SK-N-SH (cell line): ENCODE measurements around the gene ACAP1. TPM values are rescaled to one million over a fixed set of nuclear protein-coding genes. Genes with fewer than 3 reads are reported as not detected.

Experiments used
- CTCF ChIA-PET: fragments of 300-600, 350-600 bp; formaldehyde crosslinking; extraction: SDS; loops from one replicate; lab custom pipeline; 2021; lab: Yijun Ruan, JAX
- POLR2A ChIA-PET: fragments of 350-600 bp; sonication (Branson Sonifier 250); formaldehyde crosslinking; extraction: SDS; loops from one replicate; lab custom pipeline; 2020; ENCODE audit warnings: antibody characterized with exemption, inconsistent platforms; lab: Yijun Ruan, JAX
- DNase-seq: peaks from one replicate; pipeline ENCODE4 v3.0.0; 2012
- H2AFZ ChIP-seq: fragments of 200-600 bp; sonication (generic); 2 replicates; pipeline ENCODE4 v1.8.1; 2016; ENCODE audit warnings: antibody characterized with exemption, mild to moderate bottlenecking, low read depth
- H3F3A ChIP-seq: fragments of 200-600 bp; sonication (generic); replicated peaks from 2 replicates; pipeline ENCODE3; 2016; ENCODE audit warnings: antibody characterized with exemption, mild to moderate bottlenecking; ENCODE audit not compliant: insufficient read depth
- H3K27ac ChIP-seq, 2 experiments: fragments of 200-500 bp in 1 of 2; fragments of 200-600 bp in 1 of 2; sonication (Bioruptor generic) in 1 of 2; sonication (generic), shearing (Covaris generic) in 1 of 2; 2 replicates each; pipeline versions ENCODE4 v1.5.1 to v1.6.1; 2014 to 2016; ENCODE audit warnings: low read depth in 2 of 2, inconsistent platforms in 1 of 2, low read length in 1 of 2, mild to moderate bottlenecking in 1 of 2, mixed read lengths in 1 of 2
- H3K27me3 ChIP-seq: fragments of 200-600 bp; sonication (generic), shearing (Covaris generic); 2 replicates; pipeline ENCODE4 v1.6.1; 2016; ENCODE audit warnings: mixed run types; ENCODE audit not compliant: insufficient read depth
- H3K36me3 ChIP-seq, 2 experiments: fragments of 200-500 bp in 1 of 2; fragments of 200-600 bp in 1 of 2; sonication (Bioruptor generic) in 1 of 2; sonication (generic) in 1 of 2; replicated peaks in 1 of 2; 2 replicates each; pipeline versions ENCODE3 to v1.5.1; 2014 to 2016; ENCODE audit warnings: low read length in 1 of 2, mild to moderate bottlenecking in 1 of 2; ENCODE audit not compliant: insufficient read depth in 2 of 2, control insufficient read depth in 1 of 2
- H3K4me1 ChIP-seq, 2 experiments: fragments of 200-500 bp in 1 of 2; fragments of 200-600 bp in 1 of 2; sonication (Bioruptor generic) in 1 of 2; sonication (generic), shearing (Covaris generic) in 1 of 2; 2 replicates each; pipeline versions ENCODE4 v1.5.1 to v1.6.1; 2014 to 2016; ENCODE audit warnings: low read depth in 1 of 2, low read length in 1 of 2, mixed run types in 1 of 2; ENCODE audit not compliant: insufficient read depth in 2 of 2, control insufficient read depth in 1 of 2
- H3K4me2 ChIP-seq: fragments of 200-600 bp; sonication (generic), shearing (Covaris generic); 2 replicates; pipeline ENCODE4 v1.6.1; 2017; ENCODE audit warnings: mixed run types
- H3K4me3 ChIP-seq, 2 experiments: fragments of 200-500 bp in 1 of 2; fragments of 200-600 bp in 1 of 2; sonication (Bioruptor generic) in 1 of 2; sonication (generic), shearing (Covaris generic) in 1 of 2; 2 replicates each; pipeline versions ENCODE4 v1.5.1 to v1.8.1; 2014 to 2016; ENCODE audit warnings: low read depth in 2 of 2, inconsistent platforms in 1 of 2, low read length in 1 of 2, mild to moderate bottlenecking in 1 of 2, mixed read lengths in 1 of 2, moderate library complexity in 1 of 2
- H3K79me2 ChIP-seq: fragments of 200-600 bp; sonication (generic); 2 replicates; pipeline ENCODE4 v1.8.1; 2017; ENCODE audit warnings: mild to moderate bottlenecking; ENCODE audit not compliant: insufficient read depth
- H3K9ac ChIP-seq: fragments of 200-600 bp; sonication (generic); 2 replicates; pipeline ENCODE4 v1.6.1; 2017; ENCODE audit warnings: mixed run types
- H3K9me2 ChIP-seq: fragments of 200-600 bp; sonication (generic); 2 replicates; pipeline ENCODE4 v1.6.1; 2017; ENCODE audit warnings: mixed run types
- H3K9me3 ChIP-seq: fragments of 200-600 bp; sonication (generic); 2 replicates; pipeline ENCODE4 v1.6.1; 2017; ENCODE audit warnings: mixed run types, mild to moderate bottlenecking, moderate library complexity
- H4K20me1 ChIP-seq: fragments of 200-600 bp; sonication (generic); 2 replicates; pipeline ENCODE4 v1.6.1; 2017; ENCODE audit warnings: mild to moderate bottlenecking, mixed run types; ENCODE audit not compliant: insufficient read depth
- CHD2 ChIP-seq: fragments of 150-350 bp; IDR thresholded peaks from 2 replicates; pipeline ENCODE4 v1.6.1; 2018; ENCODE audit warnings: low read length; ENCODE audit not compliant: partially characterized antibody
- ELF1 ChIP-seq: IDR thresholded peaks from 2 replicates; pipeline ENCODE4 v1.4.0; 2012
- EP300 ChIP-seq, 2 experiments: IDR thresholded peaks; 2 replicates each; pipeline versions ENCODE4 v1.4.0 to v1.6.1; 2012; ENCODE audit warnings: borderline replicate concordance in 1 of 2, low read depth in 1 of 2, low read length in 1 of 2
- EZH2phosphoT487 ChIP-seq: fragments of 200-600 bp; sonication (generic); IDR thresholded peaks from 2 replicates; pipeline ENCODE4 v1.6.1; 2017; ENCODE audit warnings: low read depth, mixed run types, mild to moderate bottlenecking, antibody characterized with exemption, moderate library complexity, borderline replicate concordance
- FOSL2 ChIP-seq: IDR thresholded peaks from 2 replicates; pipeline ENCODE4 v1.4.0; 2012; ENCODE audit warnings: low read depth, mild to moderate bottlenecking, moderate library complexity, borderline replicate concordance
- FOXJ3 ChIP-seq: sonication (generic); formaldehyde crosslinking; IDR thresholded peaks from 2 replicates; pipeline ENCODE4 v1.5.1; 2020; ENCODE audit warnings: mild to moderate bottlenecking, missing genetic modification reagents
- FOXM1 ChIP-seq: IDR thresholded peaks from 2 replicates; pipeline ENCODE4 v1.4.0; 2012; ENCODE audit warnings: low read depth, mild to moderate bottlenecking
- GABPA ChIP-seq: IDR thresholded peaks from 2 replicates; pipeline ENCODE4 v1.4.0; 2012; ENCODE audit warnings: low read depth, mild to moderate bottlenecking
- GATA2 ChIP-seq: sonication (generic); formaldehyde crosslinking; IDR thresholded peaks from 2 replicates; pipeline ENCODE4 v1.5.0; 2020; ENCODE audit warnings: mild to moderate bottlenecking, missing genetic modification reagents
- JUND ChIP-seq: IDR thresholded peaks from 2 replicates; pipeline ENCODE4 v1.4.0; 2012
- MXI1 ChIP-seq: IDR thresholded peaks from 2 replicates; pipeline ENCODE4 v1.6.1; 2012; ENCODE audit warnings: mild to moderate bottlenecking, low read depth, low read length, improper control_type of control experiment
- NFIC ChIP-seq: IDR thresholded peaks from 2 replicates; pipeline ENCODE4 v1.4.0; 2012; ENCODE audit warnings: borderline replicate concordance
- NRF1 ChIP-seq: IDR thresholded peaks from 2 replicates; pipeline ENCODE4 v1.6.1; 2012; ENCODE audit warnings: low read depth, mild to moderate bottlenecking, low read length
- POLR2AphosphoS5 ChIP-seq: IDR thresholded peaks from 2 replicates; pipeline ENCODE4 v1.6.1; 2012; ENCODE audit warnings: low read depth, low read length
- RAD21 ChIP-seq: IDR thresholded peaks from 2 replicates; pipeline ENCODE4 v1.6.1; 2012; ENCODE audit warnings: mild to moderate bottlenecking, low read length
- RCOR1 ChIP-seq: fragments of 150-350 bp; IDR thresholded peaks from 2 replicates; pipeline ENCODE4 v1.6.1; 2017; ENCODE audit warnings: antibody characterized with exemption, low read length
- RFX5 ChIP-seq: IDR thresholded peaks from 2 replicates; pipeline ENCODE4 v1.6.1; 2012; ENCODE audit warnings: mild to moderate bottlenecking, improper control_type of control experiment, low read length
- SIN3A ChIP-seq: IDR thresholded peaks from 2 replicates; pipeline ENCODE4 v1.6.1; 2012; ENCODE audit warnings: low read depth, mild to moderate bottlenecking, low read length, moderate library complexity, borderline replicate concordance
- SMC3 ChIP-seq: IDR thresholded peaks from 2 replicates; pipeline ENCODE4 v1.6.1; 2012; ENCODE audit warnings: low read depth, low read length, improper control_type of control experiment
- TAF1 ChIP-seq: IDR thresholded peaks from 2 replicates; pipeline ENCODE4 v1.6.1; 2012; ENCODE audit warnings: low read depth, mild to moderate bottlenecking, low read length, moderate library complexity, borderline replicate concordance
- TCF12 ChIP-seq: IDR thresholded peaks from 2 replicates; pipeline ENCODE4 v1.4.0; 2012
- TEAD4 ChIP-seq: IDR thresholded peaks from 2 replicates; pipeline ENCODE4 v1.4.0; 2012; ENCODE audit warnings: mild to moderate bottlenecking, borderline replicate concordance; ENCODE audit not compliant: insufficient read depth
- YY1 ChIP-seq: IDR thresholded peaks from 2 replicates; pipeline ENCODE4 v1.4.0; 2012; ENCODE audit warnings: low read depth, mild to moderate bottlenecking
- WGBS: methylation state at CpG from one replicate; pipeline ENCODE4 v1.1.6; 2017; ENCODE audit warnings: low lambda C conversion rate; 5-methylcytosine and 5-hydroxymethylcytosine counted together
- polyA plus RNA-seq, 3 experiments: library from polyadenylated mRNA; depleted of rRNA; stranded (reverse); fragments of >200 nt; gene quantifications; 2 replicates each; pipeline ENCODE4 v1.2.3, GENCODE V29; 2012
- TF ChIP-seq, protein P1 (sequence below): fragments of 150-350 bp; IDR thresholded peaks from 2 replicates; pipeline ENCODE4 v1.6.1; 2017; ENCODE audit warnings: antibody characterized with exemption, low read length, low read depth, borderline replicate concordance
- TF ChIP-seq, protein P2 (sequence below): IDR thresholded peaks from 2 replicates; pipeline ENCODE4 v1.4.0; 2012; ENCODE audit warnings: low read depth, borderline replicate concordance
- TF ChIP-seq, protein P3 (sequence below): IDR thresholded peaks from 2 replicates; pipeline ENCODE4 v1.4.0; 2012; ENCODE audit warnings: low read depth
- TF ChIP-seq, protein P4 (sequence below): IDR thresholded peaks from 2 replicates; pipeline ENCODE4 v1.6.1; 2012; ENCODE audit warnings: mild to moderate bottlenecking, low read depth, low read length, moderate library complexity

ACAP1 gene
- polyA plus RNA-seq, 1 of the 3 experiments (the other 2 are of a cell fraction) = 0.71 TPM

DNA sequence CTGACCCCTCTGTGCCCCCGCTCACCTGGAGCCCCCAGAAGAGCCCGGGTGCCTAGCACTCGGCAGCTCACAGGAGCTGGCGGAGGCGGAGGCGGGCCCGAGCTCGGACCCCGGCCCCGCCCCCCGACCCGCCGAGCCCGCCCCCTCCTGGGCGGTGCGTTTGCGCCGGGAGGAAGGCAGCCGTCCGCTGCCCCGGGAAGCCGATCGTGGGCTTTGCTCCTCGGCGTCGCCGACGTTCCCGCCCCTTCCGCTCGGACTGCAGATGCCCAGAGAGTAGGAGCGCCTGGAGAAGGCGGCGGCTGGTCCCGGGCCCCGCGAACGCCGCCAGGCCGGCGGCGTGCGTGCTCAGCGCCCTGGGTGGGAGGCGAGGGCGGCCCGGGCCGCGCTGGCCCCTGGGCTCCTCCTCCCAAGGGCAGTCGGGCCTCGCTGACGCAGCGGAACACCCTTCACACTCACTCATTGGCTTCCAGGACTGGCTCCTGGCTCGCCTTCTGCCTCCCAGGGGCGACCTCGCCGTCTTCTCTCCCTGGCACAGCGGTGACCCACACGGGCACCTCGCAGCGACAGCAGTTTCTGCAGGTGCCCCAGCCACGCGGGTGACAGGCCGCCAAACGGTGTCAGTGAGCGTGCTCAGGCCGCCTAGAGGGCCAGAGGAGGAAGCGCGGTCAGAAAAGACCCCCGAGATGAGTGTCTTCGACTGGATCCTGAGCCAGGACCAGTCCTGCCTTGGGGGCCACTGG is 58.3 kb downstream of the ACAP1 start, which contains the start of gene PLSCR3:
PLSCR3 (minus strand) TSS at position 74 of the 740 bp plus-strand sequence. CDS start 415 bp downstream, outside the sequence.
- 1% methylated on average over 33 of the region's 71 CpGs for WGBS
- ChIA-PET POLR2A (interaction anchor here (1.0 kb wide), 1 partner anchor 9 kb away, joined by 4 read pairs; the partner anchor contains the start of gene TMEM256), CTCF (interaction anchor here (1.5 to 2.5 kb wide), 3 partner anchors 11 to 108 kb away, joined by 4 to 13 read pairs (median 6); no protein-coding TSS in a partner anchor)
- H3K9ac ChIP-seq = peak within 1 kb of the TSS; percentile 89
- H3K4me3 ChIP-seq = peak within 1 kb of the TSS; percentile 79 to 92
- H2AFZ ChIP-seq = peak within 1 kb of the TSS; percentile 79
- H3K79me2 ChIP-seq = peaks cover 22% of the 10 kb centered on the region; the same call in 1 of the 2 replicates
- peaks cover 16% of the 10 kb centered on the region for H3F3A ChIP-seq
- no peaks in the 10 kb centered on the region for H3K9me3 ChIP-seq
- peaks cover 16 to 23% of the 10 kb centered on the region in 2 experiments for H3K36me3 ChIP-seq
- H3K9me2 ChIP-seq = no peaks in the 10 kb centered on the region
- peak; percentile 98 for DNase-seq
- H3K4me2 ChIP-seq = peak within 1 kb of the TSS; percentile 99
- no peaks in the 10 kb centered on the region for H3K27me3 ChIP-seq
- H4K20me1 ChIP-seq = no peaks in the 10 kb centered on the region
- H3K27ac ChIP-seq = peak within 1 kb of the TSS; percentile 85 to 91
- H3K4me1 ChIP-seq = peaks cover 0 to 9% of the 10 kb centered on the region in 2 experiments; a peak in 1 of 4 replicates
- TF ChIP-seq FOSL2 (no peak), FOXM1 (no peak), SMC3 (no peak), RCOR1 (no peak), FOXJ3 (CRISPR knock-in tag) (peak; percentile 61; the same call in 1 of the 2 replicates), TCF12 (no peak), TEAD4 (no peak), YY1 (no peak), RFX5 (0 out of 2 replicates have a peak, but pooled peaks have one; percentile 8), JUND (no peak), GATA2 (CRISPR knock-in tag) (no peak), MXI1 (peak; percentile 78), ELF1 (no peak), NRF1 (peak; percentile 49; the same call in 1 of the 2 replicates), POLR2AphosphoS5 (peak; percentile 85), GABPA (peak; percentile 71), NFIC (no peak), SIN3A (peak; percentile 19; the same call in 1 of the 2 replicates), EZH2phosphoT487 (no peak), CHD2 (no peak), RAD21 (no peak), TAF1 (peak; percentile 60), EP300 (IDR thresholded peaks at IDR 0.05; ENCODE audit: borderline replicate concordance in 1 of 2, low read depth in 1 of 2, low read length in 1 of 2) (no peak)
- TF ChIP-seq, protein P1, sequence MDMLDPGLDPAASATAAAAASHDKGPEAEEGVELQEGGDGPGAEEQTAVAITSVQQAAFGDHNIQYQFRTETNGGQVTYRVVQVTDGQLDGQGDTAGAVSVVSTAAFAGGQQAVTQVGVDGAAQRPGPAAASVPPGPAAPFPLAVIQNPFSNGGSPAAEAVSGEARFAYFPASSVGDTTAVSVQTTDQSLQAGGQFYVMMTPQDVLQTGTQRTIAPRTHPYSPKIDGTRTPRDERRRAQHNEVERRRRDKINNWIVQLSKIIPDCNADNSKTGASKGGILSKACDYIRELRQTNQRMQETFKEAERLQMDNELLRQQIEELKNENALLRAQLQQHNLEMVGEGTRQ = no peak
- TF ChIP-seq, protein P2, sequence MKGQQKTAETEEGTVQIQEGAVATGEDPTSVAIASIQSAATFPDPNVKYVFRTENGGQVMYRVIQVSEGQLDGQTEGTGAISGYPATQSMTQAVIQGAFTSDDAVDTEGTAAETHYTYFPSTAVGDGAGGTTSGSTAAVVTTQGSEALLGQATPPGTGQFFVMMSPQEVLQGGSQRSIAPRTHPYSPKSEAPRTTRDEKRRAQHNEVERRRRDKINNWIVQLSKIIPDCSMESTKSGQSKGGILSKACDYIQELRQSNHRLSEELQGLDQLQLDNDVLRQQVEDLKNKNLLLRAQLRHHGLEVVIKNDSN = no peak
- TF ChIP-seq, protein P3, sequence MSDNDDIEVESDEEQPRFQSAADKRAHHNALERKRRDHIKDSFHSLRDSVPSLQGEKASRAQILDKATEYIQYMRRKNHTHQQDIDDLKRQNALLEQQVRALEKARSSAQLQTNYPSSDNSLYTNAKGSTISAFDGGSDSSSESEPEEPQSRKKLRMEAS = peak; percentile 64; the same call in 1 of the 2 replicates
- TF ChIP-seq, protein P4, sequence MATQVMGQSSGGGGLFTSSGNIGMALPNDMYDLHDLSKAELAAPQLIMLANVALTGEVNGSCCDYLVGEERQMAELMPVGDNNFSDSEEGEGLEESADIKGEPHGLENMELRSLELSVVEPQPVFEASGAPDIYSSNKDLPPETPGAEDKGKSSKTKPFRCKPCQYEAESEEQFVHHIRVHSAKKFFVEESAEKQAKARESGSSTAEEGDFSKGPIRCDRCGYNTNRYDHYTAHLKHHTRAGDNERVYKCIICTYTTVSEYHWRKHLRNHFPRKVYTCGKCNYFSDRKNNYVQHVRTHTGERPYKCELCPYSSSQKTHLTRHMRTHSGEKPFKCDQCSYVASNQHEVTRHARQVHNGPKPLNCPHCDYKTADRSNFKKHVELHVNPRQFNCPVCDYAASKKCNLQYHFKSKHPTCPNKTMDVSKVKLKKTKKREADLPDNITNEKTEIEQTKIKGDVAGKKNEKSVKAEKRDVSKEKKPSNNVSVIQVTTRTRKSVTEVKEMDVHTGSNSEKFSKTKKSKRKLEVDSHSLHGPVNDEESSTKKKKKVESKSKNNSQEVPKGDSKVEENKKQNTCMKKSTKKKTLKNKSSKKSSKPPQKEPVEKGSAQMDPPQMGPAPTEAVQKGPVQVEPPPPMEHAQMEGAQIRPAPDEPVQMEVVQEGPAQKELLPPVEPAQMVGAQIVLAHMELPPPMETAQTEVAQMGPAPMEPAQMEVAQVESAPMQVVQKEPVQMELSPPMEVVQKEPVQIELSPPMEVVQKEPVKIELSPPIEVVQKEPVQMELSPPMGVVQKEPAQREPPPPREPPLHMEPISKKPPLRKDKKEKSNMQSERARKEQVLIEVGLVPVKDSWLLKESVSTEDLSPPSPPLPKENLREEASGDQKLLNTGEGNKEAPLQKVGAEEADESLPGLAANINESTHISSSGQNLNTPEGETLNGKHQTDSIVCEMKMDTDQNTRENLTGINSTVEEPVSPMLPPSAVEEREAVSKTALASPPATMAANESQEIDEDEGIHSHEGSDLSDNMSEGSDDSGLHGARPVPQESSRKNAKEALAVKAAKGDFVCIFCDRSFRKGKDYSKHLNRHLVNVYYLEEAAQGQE = no peak; the same call in 1 of the 2 replicates
